SH-SY5Y (cell line): ENCODE measurements around the gene ACSL6.

Experiments
- GATA2 ChIP-seq: IDR thresholded peaks from 2 replicates; pipeline ENCODE4 v1.6.1; 2011; ENCODE audit warnings: mild to moderate bottlenecking, low read depth, low read length
- GATA3 ChIP-seq: IDR thresholded peaks from 2 replicates; pipeline ENCODE4 v1.6.1; 2011; ENCODE audit warnings: low read depth, mild to moderate bottlenecking, low read length, moderate library complexity

GRCh38 chr5:132055808-132056609 is 44.6 kb upstream of the ACSL6 start:
- TF ChIP-seq GATA2 (no peak), GATA3 (no peak)
